Keratinocyte (primary cell): Measurements from ENCODE around the gene GARNL3.

ENCODE experiments used
- EZH2 ChIP-seq: IDR thresholded peaks from one replicate; pipeline ENCODE4 v1.6.1; 2012; ENCODE audit warnings: inconsistent platforms, mild to moderate bottlenecking, low read length, moderate library complexity
- TF ChIP-seq, protein P1 (sequence below), 3 experiments: IDR thresholded peaks in 1 of 3; conservative IDR thresholded peaks in 1 of 3; optimal IDR thresholded peaks in 1 of 3; 2 replicates in 2 of 3; 3 replicates in 1 of 3; pipeline versions ENCODE3 to v1.5.1; 2011; ENCODE audit warnings: low read length in 3 of 3, mild to moderate bottlenecking in 3 of 3, moderate library complexity in 2 of 3, control low read depth in 1 of 3, inconsistent platforms in 1 of 3; ENCODE audit not compliant: insufficient read depth in 2 of 3; ENCODE audit errors: extremely low read depth in 1 of 3

DNA sequence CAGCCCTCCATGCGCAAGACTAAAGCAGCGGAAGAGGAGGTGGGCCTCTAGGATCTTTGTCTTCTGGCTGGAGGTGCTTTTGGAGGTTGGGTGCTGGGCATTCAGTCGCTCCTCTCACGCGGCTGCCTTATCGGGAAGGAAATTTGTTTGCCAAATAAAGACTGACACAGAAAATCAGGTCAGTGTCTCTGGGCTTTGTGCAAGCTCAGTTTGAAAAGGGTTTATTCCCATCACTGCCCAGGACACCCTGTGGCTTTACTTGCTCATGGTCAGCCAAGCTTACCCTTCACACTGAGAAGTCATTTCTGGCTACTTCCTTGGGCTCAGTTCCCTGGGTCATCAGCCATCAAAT, 142.9 kb downstream of the GARNL3 start:
- TF ChIP-seq, protein P1, sequence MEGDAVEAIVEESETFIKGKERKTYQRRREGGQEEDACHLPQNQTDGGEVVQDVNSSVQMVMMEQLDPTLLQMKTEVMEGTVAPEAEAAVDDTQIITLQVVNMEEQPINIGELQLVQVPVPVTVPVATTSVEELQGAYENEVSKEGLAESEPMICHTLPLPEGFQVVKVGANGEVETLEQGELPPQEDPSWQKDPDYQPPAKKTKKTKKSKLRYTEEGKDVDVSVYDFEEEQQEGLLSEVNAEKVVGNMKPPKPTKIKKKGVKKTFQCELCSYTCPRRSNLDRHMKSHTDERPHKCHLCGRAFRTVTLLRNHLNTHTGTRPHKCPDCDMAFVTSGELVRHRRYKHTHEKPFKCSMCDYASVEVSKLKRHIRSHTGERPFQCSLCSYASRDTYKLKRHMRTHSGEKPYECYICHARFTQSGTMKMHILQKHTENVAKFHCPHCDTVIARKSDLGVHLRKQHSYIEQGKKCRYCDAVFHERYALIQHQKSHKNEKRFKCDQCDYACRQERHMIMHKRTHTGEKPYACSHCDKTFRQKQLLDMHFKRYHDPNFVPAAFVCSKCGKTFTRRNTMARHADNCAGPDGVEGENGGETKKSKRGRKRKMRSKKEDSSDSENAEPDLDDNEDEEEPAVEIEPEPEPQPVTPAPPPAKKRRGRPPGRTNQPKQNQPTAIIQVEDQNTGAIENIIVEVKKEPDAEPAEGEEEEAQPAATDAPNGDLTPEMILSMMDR (optimal IDR thresholded peaks at IDR 0.05 in 1 of 3, IDR thresholded peaks at IDR 0.05 in 1 of 3, conservative IDR thresholded peaks at IDR 0.05 in 1 of 3; ENCODE audit: extremely low read depth in 1 of 3, insufficient read depth in 2 of 3, low read length in 3 of 3): no peak
- no peak for TF ChIP-seq EZH2
